Osteoblast (primary cell): ENCODE results near the gene ETV6. TPM values are rescaled to one million over a fixed set of nuclear protein-coding genes. Genes with fewer than 3 reads are reported as not detected.
A peak's percentile ranks its signal among the peaks of the same experiment; 100 is the strongest.

ENCODE experiments used
- DNase-seq: peaks from one replicate; pipeline ENCODE4 v3.0.0; 2011; ENCODE audit warnings: low spot score, mixed read lengths; ENCODE audit not compliant: insufficient read length; ENCODE audit errors: missing footprints
- H2AFZ ChIP-seq: 2 replicates; pipeline ENCODE4 v1.6.0; 2011; ENCODE audit warnings: mild to moderate bottlenecking, low read length
- H3K27ac ChIP-seq: 2 replicates; pipeline ENCODE4 v1.5.1; 2011; ENCODE audit warnings: mild to moderate bottlenecking, low read depth, low read length, moderate library complexity
- H3K27me3 ChIP-seq: 2 replicates; pipeline ENCODE4 v1.6.0; 2012; ENCODE audit warnings: mild to moderate bottlenecking, control low read depth, inconsistent platforms, low read length, moderate library complexity; ENCODE audit not compliant: insufficient read depth
- H3K36me3 ChIP-seq: 2 replicates; pipeline ENCODE4 v1.5.1; 2011; ENCODE audit warnings: mild to moderate bottlenecking, low read length, control low read depth, moderate library complexity; ENCODE audit not compliant: insufficient read depth
- H3K4me1 ChIP-seq: 2 replicates; pipeline ENCODE4 v1.5.1; 2011; ENCODE audit warnings: mild to moderate bottlenecking, low read length, control low read depth, moderate library complexity; ENCODE audit not compliant: insufficient read depth
- H3K4me2 ChIP-seq: 2 replicates; pipeline ENCODE4 v1.6.0; 2011; ENCODE audit warnings: mild to moderate bottlenecking, low read length; ENCODE audit not compliant: insufficient read depth
- H3K4me3 ChIP-seq: fragments of 200-600 bp; sonication (generic); 3 replicates; pipeline ENCODE4 v1.5.1; 2012; ENCODE audit warnings: mild to moderate bottlenecking, low read length, inconsistent platforms; ENCODE audit not compliant: insufficient read depth
- H3K79me2 ChIP-seq: 2 replicates; pipeline ENCODE4 v1.6.0; 2012; ENCODE audit warnings: mild to moderate bottlenecking, low read length, control low read depth, inconsistent platforms; ENCODE audit not compliant: insufficient read depth
- H3K9me3 ChIP-seq: 2 replicates; pipeline ENCODE4 v1.5.1; 2011; ENCODE audit warnings: low read depth, low read length, control low read depth
- H4K20me1 ChIP-seq: 2 replicates; pipeline ENCODE4 v1.6.0; 2012; ENCODE audit warnings: mild to moderate bottlenecking, low read length, control low read depth; ENCODE audit not compliant: insufficient read depth
- CTCF ChIP-seq: IDR thresholded peaks from 2 replicates; pipeline ENCODE4 v1.5.1; 2011; ENCODE audit warnings: mild to moderate bottlenecking, low read depth, low read length, moderate library complexity; ENCODE audit errors: extremely low read depth
- total RNA-seq: library from RNA; depleted of rRNA; stranded (reverse); fragments of >200 nt; gene quantifications from 2 replicates; pipeline ENCODE4 v1.2.3, GENCODE V29; 2012

The ETV6 gene
- total RNA-seq, 1 donor: 16.3 TPM

- H3K27ac ChIP-seq: no peak overlapping the region
- no peak overlapping the region for H3K4me2 ChIP-seq
- H3K9me3 ChIP-seq: no peaks in the 10 kb centered on the region
- H4K20me1 ChIP-seq: no peaks in the 10 kb centered on the region
- H3K27me3 ChIP-seq: no peaks in the 10 kb centered on the region
- no peaks in the 10 kb centered on the region for H3K79me2 ChIP-seq
- no peak for TF ChIP-seq CTCF
- H3K4me1 ChIP-seq: peaks cover 13% of the 10 kb centered on the region
- no peak overlapping the region for H3K4me3 ChIP-seq
- DNase-seq: no peak
- H2AFZ ChIP-seq: no peak overlapping the region
- no peaks in the 10 kb centered on the region for H3K36me3 ChIP-seq
These were observed 253.0 kb downstream of the ETV6 start for GRCh38 chr12:11902525-11902875.

DNA sequence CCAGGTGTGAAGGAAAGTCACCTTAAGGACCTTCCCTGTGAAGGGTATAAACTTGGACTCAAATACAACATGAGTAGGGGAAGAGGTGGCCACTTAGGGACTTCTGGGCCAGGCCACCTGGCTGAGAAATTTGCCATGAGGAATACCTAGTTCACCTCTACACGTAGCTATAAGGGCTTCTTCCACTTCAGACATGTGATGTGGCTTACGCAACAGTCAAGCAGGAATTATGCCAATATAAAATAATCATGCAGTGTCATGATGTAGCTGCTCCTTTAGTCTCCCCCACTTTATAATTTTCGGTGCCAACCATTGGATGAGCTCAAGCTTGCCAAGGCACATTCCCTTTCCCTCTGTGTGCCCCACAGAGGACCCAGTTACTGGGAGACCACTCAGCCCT, 254.7 kb downstream of the ETV6 start:
- Histone ChIP-seq H3K36me3 (no peaks in the 10 kb centered on the region), H3K4me3 (no peak overlapping the region), H3K4me1 (peaks cover 13% of the 10 kb centered on the region), H3K9me3 (no peaks in the 10 kb centered on the region), H3K79me2 (no peaks in the 10 kb centered on the region), H2AFZ (no peak overlapping the region), H3K4me2 (no peak overlapping the region), H4K20me1 (no peaks in the 10 kb centered on the region), H3K27ac (no peak overlapping the region), H3K27me3 (no peaks in the 10 kb centered on the region)
- TF ChIP-seq CTCF: no peak
- DNase-seq: no peak

DNA sequence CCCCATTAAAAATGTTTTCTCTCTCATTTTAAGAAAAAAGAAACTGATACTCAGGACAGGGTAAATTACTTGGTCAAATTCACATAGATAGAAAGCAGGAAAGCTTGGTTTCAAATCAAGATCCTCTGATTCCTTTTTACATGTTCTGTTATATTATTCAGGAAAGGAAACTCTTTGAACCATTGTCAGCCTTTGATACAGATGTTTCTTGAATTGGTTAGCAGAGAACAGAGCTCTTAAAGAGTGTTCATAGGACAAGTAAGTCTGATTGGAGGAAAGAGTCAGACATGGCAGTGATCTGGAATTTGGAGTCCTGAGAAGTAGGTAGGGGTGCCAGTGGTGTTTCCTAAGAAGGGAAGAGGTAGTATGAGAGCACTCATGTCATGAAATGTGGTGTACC, 256.1 kb downstream of the ETV6 start:
- no peak overlapping the region for H3K4me2 ChIP-seq
- no peaks in the 10 kb centered on the region for H3K9me3 ChIP-seq
- H2AFZ ChIP-seq: no peak overlapping the region
- H3K27me3 ChIP-seq: no peaks in the 10 kb centered on the region
- no peaks in the 10 kb centered on the region for H3K79me2 ChIP-seq
- H3K4me1 ChIP-seq: peaks cover 13% of the 10 kb centered on the region
- no peak for TF ChIP-seq CTCF
- no peak overlapping the region for H3K4me3 ChIP-seq
- H3K27ac ChIP-seq: no peak overlapping the region
- H4K20me1 ChIP-seq: no peaks in the 10 kb centered on the region
- H3K36me3 ChIP-seq: no peaks in the 10 kb centered on the region
- DNase-seq: no peak

DNA sequence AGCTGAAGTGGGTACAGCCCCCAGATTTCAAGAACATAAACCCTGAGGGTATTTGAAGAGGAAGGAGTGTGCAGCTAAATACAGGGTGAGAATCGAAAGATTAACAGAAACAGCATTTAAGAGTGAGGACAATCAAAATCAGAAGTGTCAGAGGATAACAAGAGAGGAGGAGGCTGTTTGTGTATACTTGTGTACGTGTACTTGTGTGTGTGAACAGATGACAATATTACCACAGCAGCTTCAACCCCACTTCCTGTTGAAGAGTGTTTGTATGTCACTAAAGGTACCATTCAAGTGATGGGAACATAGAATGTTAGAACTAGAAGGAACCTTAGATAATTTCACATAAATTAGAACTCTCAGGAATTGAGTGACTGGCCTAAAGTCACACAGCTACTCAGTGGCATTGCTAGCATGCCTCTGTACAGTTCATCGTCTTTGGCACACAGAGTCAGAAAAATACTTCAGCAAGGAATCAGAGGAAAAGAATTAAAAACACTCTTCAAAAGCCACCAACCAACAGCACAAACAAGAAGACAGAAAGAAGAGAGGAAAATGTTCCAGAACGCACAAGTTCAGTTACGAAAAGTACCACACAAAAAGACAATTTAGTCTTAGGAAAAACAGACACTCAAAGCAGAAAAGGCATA, 256.9 kb downstream of the ETV6 start:
- H3K9me3 ChIP-seq: no peaks in the 10 kb centered on the region
- H4K20me1 ChIP-seq: no peaks in the 10 kb centered on the region
- H3K27me3 ChIP-seq: no peaks in the 10 kb centered on the region
- peak overlapping the region; percentile 31 for H3K4me3 ChIP-seq
- no peaks in the 10 kb centered on the region for H3K36me3 ChIP-seq
- H3K4me2 ChIP-seq: peak overlapping the region; percentile 73
- peak; percentile 69 for DNase-seq
- no peaks in the 10 kb centered on the region for H3K79me2 ChIP-seq
- peaks cover 13% of the 10 kb centered on the region for H3K4me1 ChIP-seq
- H2AFZ ChIP-seq: peak overlapping the region; percentile 18
- no peak for TF ChIP-seq CTCF
- H3K27ac ChIP-seq: peak overlapping the region; percentile 70
